K562 (cell line): ENCODE data around the gene EEF1AKMT4. TPM values are rescaled to one million over a fixed set of nuclear protein-coding genes. Genes with fewer than 3 reads are reported as not detected.

Experiments used
- MEF2D ChIP-seq: conservative IDR thresholded peaks from 2 replicates; pipeline ENCODE4 v1.6.1; 2016; ENCODE audit warnings: low read depth, missing genetic modification characterization, missing compliant biosample characterization
- MTA3 ChIP-seq: fragments of 450-650 bp; formaldehyde crosslinking; IDR thresholded peaks from 2 replicates; pipeline ENCODE4 v1.6.1; 2017; ENCODE audit warnings: mild to moderate bottlenecking, borderline replicate concordance
- PRMT5 ChIP-seq: sonication (generic); formaldehyde crosslinking; IDR thresholded peaks from 2 replicates; pipeline ENCODE4 v1.5.0; 2020; ENCODE audit warnings: missing genetic modification reagents
- RAD21 ChIP-seq, 2 experiments: fragments of 250-450 bp in 1 of 2; fragments of 450-650 bp in 1 of 2; sonication (Bioruptor Pico) in 1 of 2; formaldehyde crosslinking in 1 of 2; IDR thresholded peaks in 1 of 2; conservative IDR thresholded peaks in 1 of 2; 2 replicates each; pipeline versions ENCODE4 v1.4.0 to v1.8.0; 2020 to 2022; ENCODE audit warnings: mild to moderate bottlenecking in 2 of 2, moderate library complexity in 1 of 2
- UBTF ChIP-seq, 2 experiments: IDR thresholded peaks; 2 replicates each; pipeline ENCODE4 v1.6.1; 2012; ENCODE audit warnings: improper control_type of control experiment in 2 of 2, low read depth in 2 of 2, low read length in 2 of 2, borderline replicate concordance in 1 of 2
- ZNF384 ChIP-seq: IDR thresholded peaks from 2 replicates; pipeline ENCODE4 v1.6.1; 2012; ENCODE audit warnings: low read depth, low read length, improper control_type of control experiment
- polyA plus RNA-seq, 8 experiments: library from polyadenylated mRNA; depleted of rRNA in 4 of 8; stranded (reverse) in 5 of 8; unstranded in 3 of 8; fragments of >200 nt; fragmentation: Nextera tagmentation in 2 of 8; fragmentation: Illumina TruSeq in 1 of 8; extraction: Ambion mirVana in 2 of 8; extraction: Trizol in 1 of 8; gene quantifications; 2 replicates each; pipeline versions ENCODE4 v1.2.1 to v1.2.3, GENCODE V29; 2011 to 2014; ENCODE audit warnings: inconsistent platforms in 1 of 8, missing spikeins in 1 of 8
- total RNA-seq, 7 experiments: library from RNA; depleted of rRNA in 6 of 7; stranded (reverse); fragments of >200 nt in 6 of 7; fragmentation: Illumina TruSeq in 2 of 7; extraction: Trizol in 2 of 7; gene quantifications; 2 replicates each; pipeline versions ENCODE4 v1.2.1 to v1.2.3, GENCODE V29; 2011 to 2021; ENCODE audit warnings: low replicate concordance in 1 of 7
- TF ChIP-seq, protein P1 (sequence below): sonication (generic); formaldehyde crosslinking; IDR thresholded peaks from 2 replicates; pipeline ENCODE4 v1.8.0; 2022; ENCODE audit warnings: mild to moderate bottlenecking, low read depth, missing genetic modification reagents
- TF ChIP-seq, protein P2 (sequence below): fragments of 450-650 bp; IDR thresholded peaks from 2 replicates; pipeline ENCODE4 v1.6.1; 2014; ENCODE audit warnings: low read depth, mild to moderate bottlenecking, moderate library complexity, borderline replicate concordance

Gene EEF1AKMT4
- total and polyA plus RNA-seq, 9 of the 15 experiments (the other 6 are each of a cell fraction or from before 2014, with no cell fraction given): 10.3 to 49.4 (median 18.9) TPM

GRCh38 chr3:184295771-184296170 lies 46.3 kb downstream of the EEF1AKMT4 start (continued):
- TF ChIP-seq, protein P1, sequence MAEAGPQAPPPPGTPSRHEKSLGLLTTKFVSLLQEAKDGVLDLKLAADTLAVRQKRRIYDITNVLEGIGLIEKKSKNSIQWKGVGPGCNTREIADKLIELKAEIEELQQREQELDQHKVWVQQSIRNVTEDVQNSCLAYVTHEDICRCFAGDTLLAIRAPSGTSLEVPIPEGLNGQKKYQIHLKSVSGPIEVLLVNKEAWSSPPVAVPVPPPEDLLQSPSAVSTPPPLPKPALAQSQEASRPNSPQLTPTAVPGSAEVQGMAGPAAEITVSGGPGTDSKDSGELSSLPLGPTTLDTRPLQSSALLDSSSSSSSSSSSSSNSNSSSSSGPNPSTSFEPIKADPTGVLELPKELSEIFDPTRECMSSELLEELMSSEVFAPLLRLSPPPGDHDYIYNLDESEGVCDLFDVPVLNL: no peak
- TF ChIP-seq, protein P2, sequence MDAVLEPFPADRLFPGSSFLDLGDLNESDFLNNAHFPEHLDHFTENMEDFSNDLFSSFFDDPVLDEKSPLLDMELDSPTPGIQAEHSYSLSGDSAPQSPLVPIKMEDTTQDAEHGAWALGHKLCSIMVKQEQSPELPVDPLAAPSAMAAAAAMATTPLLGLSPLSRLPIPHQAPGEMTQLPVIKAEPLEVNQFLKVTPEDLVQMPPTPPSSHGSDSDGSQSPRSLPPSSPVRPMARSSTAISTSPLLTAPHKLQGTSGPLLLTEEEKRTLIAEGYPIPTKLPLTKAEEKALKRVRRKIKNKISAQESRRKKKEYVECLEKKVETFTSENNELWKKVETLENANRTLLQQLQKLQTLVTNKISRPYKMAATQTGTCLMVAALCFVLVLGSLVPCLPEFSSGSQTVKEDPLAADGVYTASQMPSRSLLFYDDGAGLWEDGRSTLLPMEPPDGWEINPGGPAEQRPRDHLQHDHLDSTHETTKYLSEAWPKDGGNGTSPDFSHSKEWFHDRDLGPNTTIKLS: no peak
- no peak for TF ChIP-seq MTA3
- no peak for TF ChIP-seq ZNF384
- no peak for TF ChIP-seq PRMT5 (CRISPR knock-in tag)
- TF ChIP-seq UBTF (IDR thresholded peaks at IDR 0.05; ENCODE audit: borderline replicate concordance in 1 of 2, low read depth in 2 of 2, low read length in 2 of 2): no peak
- no peak for TF ChIP-seq MEF2D (tag)
- no peak for TF ChIP-seq RAD21 (CRISPR knock-in tag; conservative IDR thresholded peaks at IDR 0.05 in 1 of 2, IDR thresholded peaks at IDR 0.05 in 1 of 2)
